Liver (tissue), 9 donors: ENCODE measurements around the gene SUN2. TPM values are rescaled to one million over a fixed set of nuclear protein-coding genes. Genes with fewer than 3 reads are reported as not detected.

Experiments used
- DNase-seq: peaks from one replicate; pipeline ENCODE4 v3.0.0-alpha.2; 2017; ENCODE audit warnings: low spot score
- H3K27ac ChIP-seq, 2 donors: one replicate each; pipeline ENCODE4 v1.7.0; 2013; ENCODE audit warnings: inconsistent platforms in 2 of 2, low read length in 2 of 2, control low read depth in 1 of 2, low read depth in 1 of 2, mild to moderate bottlenecking in 1 of 2
- H3K27me3 ChIP-seq, 4 donors: one replicate each; pipeline versions ENCODE4 v1.6.1 to v1.7.0; 2013; ENCODE audit warnings: low read length in 3 of 4, inconsistent platforms in 1 of 4, mild to moderate bottlenecking in 1 of 4, moderate library complexity in 1 of 4; ENCODE audit not compliant: control insufficient read depth in 4 of 4, insufficient read depth in 4 of 4
- H3K36me3 ChIP-seq, 4 donors: one replicate each; pipeline versions ENCODE4 v1.6.1 to v1.7.0; 2013; ENCODE audit warnings: low read length in 3 of 4, mild to moderate bottlenecking in 3 of 4, low read depth in 1 of 4, moderate library complexity in 1 of 4; ENCODE audit not compliant: control insufficient read depth in 4 of 4, insufficient read depth in 3 of 4
- H3K4me1 ChIP-seq, 4 donors: one replicate each; pipeline versions ENCODE4 v1.6.1 to v1.7.0; 2013; ENCODE audit warnings: low read length in 3 of 4, mild to moderate bottlenecking in 3 of 4, moderate library complexity in 1 of 4; ENCODE audit not compliant: control insufficient read depth in 4 of 4, insufficient read depth in 4 of 4
- H3K4me3 ChIP-seq, 3 donors: one replicate each; pipeline versions ENCODE4 v1.6.1 to v1.7.0; 2013; ENCODE audit warnings: low read length in 3 of 3, control low read depth in 1 of 3, low read depth in 1 of 3, mild to moderate bottlenecking in 1 of 3
- H3K9ac ChIP-seq, 2 donors: one replicate each; pipeline ENCODE4 v1.7.0; 2013; ENCODE audit warnings: low read length in 2 of 2, mild to moderate bottlenecking in 2 of 2, moderate library complexity in 2 of 2, control low read depth in 1 of 2, low read depth in 1 of 2
- H3K9me3 ChIP-seq, 4 donors: one replicate each; pipeline versions ENCODE4 v1.6.1 to v1.7.0; 2013; ENCODE audit warnings: low read length in 3 of 4; ENCODE audit not compliant: control insufficient read depth in 4 of 4
- ATF3 ChIP-seq: IDR thresholded peaks from 2 replicates; pipeline ENCODE4 v1.6.1; 2016; ENCODE audit warnings: antibody characterized with exemption
- CTCF ChIP-seq: fragments of 150-350 bp; IDR thresholded peaks from 2 replicates; pipeline ENCODE4 v1.5.1; 2017; ENCODE audit warnings: improper control_type of control experiment, low read depth, low read length; ENCODE audit not compliant: missing input control
- EGR1 ChIP-seq, 2 donors: IDR thresholded peaks; 2 replicates each; pipeline ENCODE4 v1.6.1; 2016 to 2018; ENCODE audit warnings: antibody characterized with exemption in 2 of 2, low read depth in 2 of 2
- FOXA1 ChIP-seq: IDR thresholded peaks from 2 replicates; pipeline ENCODE4 v1.6.1; 2016; ENCODE audit warnings: antibody characterized with exemption
- FOXA2 ChIP-seq: IDR thresholded peaks from 2 replicates; pipeline ENCODE4 v1.6.1; 2016; ENCODE audit warnings: antibody characterized with exemption
- GABPA ChIP-seq, 2 donors: IDR thresholded peaks in 1 of 2; conservative IDR thresholded peaks in 1 of 2; 2 replicates each; pipeline ENCODE4 v1.6.1; 2016; ENCODE audit warnings: antibody characterized with exemption in 2 of 2, mild to moderate bottlenecking in 1 of 2, moderate library complexity in 1 of 2
- HNF4A ChIP-seq, 2 donors: conservative IDR thresholded peaks; 2 replicates each; pipeline ENCODE4 v1.6.1; 2016; ENCODE audit warnings: antibody characterized with exemption in 2 of 2, mild to moderate bottlenecking in 2 of 2
- HNF4G ChIP-seq: IDR thresholded peaks from 2 replicates; pipeline ENCODE4 v1.6.1; 2016; ENCODE audit warnings: antibody characterized with exemption
- JUND ChIP-seq, 2 donors: IDR thresholded peaks; 2 replicates each; pipeline ENCODE4 v1.6.1; 2016; ENCODE audit warnings: antibody characterized with exemption in 2 of 2
- MAX ChIP-seq: IDR thresholded peaks from 2 replicates; pipeline ENCODE4 v1.6.1; 2016; ENCODE audit warnings: antibody characterized with exemption
- NR2F2 ChIP-seq: IDR thresholded peaks from 2 replicates; pipeline ENCODE4 v1.6.1; 2016; ENCODE audit warnings: antibody characterized with exemption
- RAD21 ChIP-seq, 2 donors: IDR thresholded peaks; 2 replicates each; pipeline ENCODE4 v1.6.1; 2016; ENCODE audit warnings: antibody characterized with exemption in 2 of 2, mild to moderate bottlenecking in 2 of 2
- REST ChIP-seq: IDR thresholded peaks from 2 replicates; pipeline ENCODE4 v1.6.1; 2016; ENCODE audit warnings: antibody characterized with exemption, mild to moderate bottlenecking
- RXRA ChIP-seq, 2 donors: IDR thresholded peaks; 2 replicates each; pipeline ENCODE4 v1.6.1; 2017 to 2018; ENCODE audit warnings: antibody characterized with exemption in 2 of 2, mild to moderate bottlenecking in 1 of 2
- SP1 ChIP-seq: IDR thresholded peaks from 2 replicates; pipeline ENCODE4 v1.6.1; 2018; ENCODE audit warnings: antibody characterized with exemption, mild to moderate bottlenecking
- TAF1 ChIP-seq: conservative IDR thresholded peaks from 2 replicates; pipeline ENCODE4 v1.6.1; 2016; ENCODE audit warnings: antibody characterized with exemption, mild to moderate bottlenecking
- YY1 ChIP-seq: IDR thresholded peaks from 2 replicates; pipeline ENCODE4 v1.6.1; 2016; ENCODE audit warnings: antibody characterized with exemption, mild to moderate bottlenecking
- ZBTB33 ChIP-seq: IDR thresholded peaks from 2 replicates; pipeline ENCODE4 v1.6.1; 2016; ENCODE audit warnings: antibody characterized with exemption
- WGBS: extraction: QIAGEN DNeasy Blood & Tissue Kit; methylation state at CpG from one replicate; pipeline ENCODE4 v1.1.7; 2013; 5-methylcytosine and 5-hydroxymethylcytosine counted together
- polyA plus RNA-seq, 2 donors: library from polyadenylated mRNA; stranded (reverse) in 1 of 2; unstranded in 1 of 2; fragments of 200-250 nt in 1 of 2; fragments of >200 nt in 1 of 2; fragmentation: Nextera tagmentation in 1 of 2; extraction: Ambion mirVana in 1 of 2; gene quantifications; one replicate each; pipeline versions ENCODE4 v1.2.1 to v1.2.3, GENCODE V29; 2013 to 2015
- total RNA-seq, 2 donors: library from RNA; depleted of rRNA; stranded (reverse); fragments of >200 nt; gene quantifications; one replicate each; pipeline ENCODE4 v1.2.3, GENCODE V29; 2014
- donor health status: healthy.
- donor health status: healthy.
- donor health status: healthy.
- donor health status: healthy.
- donor health status: healthy.

The SUN2 gene
- total and polyA plus RNA-seq, 4 donors: 13.1 to 170 (median 81.5) TPM

GRCh38 chr22:38772623-38772873 lies 16.8 kb upstream of the SUN2 start:
- H3K9ac ChIP-seq: no peak overlapping the region
- no peak for DNase-seq
- WGBS: 95% methylated on average over 8 of the region's 8 CpGs
- TF ChIP-seq NR2F2 (no peak), RAD21 (IDR thresholded peaks at IDR 0.05) (no peak)
- no peaks in the 10 kb centered on the region for H3K27me3 ChIP-seq
- H3K9me3 ChIP-seq: no peaks in the 10 kb centered on the region
- no peaks in the 10 kb centered on the region for H3K36me3 ChIP-seq
- no peak overlapping the region for H3K27ac ChIP-seq
- no peaks in the 10 kb centered on the region for H3K4me1 ChIP-seq
- H3K4me3 ChIP-seq: no peak overlapping the region

- Histone ChIP-seq H3K9me3 (no peaks in the 10 kb centered on the region), H3K27ac (no peak overlapping the region), H3K36me3 (no peaks in the 10 kb centered on the region), H3K9ac (no peak overlapping the region), H3K4me3 (no peak overlapping the region), H3K27me3 (no peaks in the 10 kb centered on the region), H3K4me1 (peaks cover 0 to 6% (median 0%) of the 10 kb centered on the region in 4 donors)
- no peak for DNase-seq
- no peak for TF ChIP-seq RAD21 (IDR thresholded peaks at IDR 0.05)
- no peak for TF ChIP-seq YY1
- no peak for TF ChIP-seq MAX
- TF ChIP-seq HNF4A (conservative IDR thresholded peaks at IDR 0.05): no peak
- TF ChIP-seq NR2F2: no peak
- no peak for TF ChIP-seq FOXA2
- TF ChIP-seq RXRA (IDR thresholded peaks at IDR 0.05): no peak
- no peak for TF ChIP-seq SP1
- TF ChIP-seq GABPA (IDR thresholded peaks at IDR 0.05 in 1 of 2, conservative IDR thresholded peaks at IDR 0.05 in 1 of 2): no peak
- TF ChIP-seq CTCF: no peak
- no peak for TF ChIP-seq JUND (IDR thresholded peaks at IDR 0.05)
- TF ChIP-seq ATF3: no peak
- no peak for TF ChIP-seq FOXA1
- TF ChIP-seq ZBTB33: no peak
- no peak for TF ChIP-seq TAF1
- no peak for TF ChIP-seq HNF4G
- 94% methylated on average over 16 of the region's 16 CpGs for WGBS
Measured at GRCh38 chr22:38770257-38770949, 14.6 kb upstream of the SUN2 start.

GRCh38 chr22:38768036-38768435 lies 12.2 kb upstream of the SUN2 start:
- H3K27ac ChIP-seq: no peak overlapping the region
- H3K36me3 ChIP-seq: no peaks in the 10 kb centered on the region
- no peak overlapping the region for H3K4me3 ChIP-seq
- no peaks in the 10 kb centered on the region for H3K27me3 ChIP-seq
- H3K9ac ChIP-seq: no peak overlapping the region
- DNase-seq: no peak
- TF ChIP-seq YY1 (no peak), REST (no peak), EGR1 (IDR thresholded peaks at IDR 0.05; ENCODE audit: low read depth in 2 of 2) (no peak)
- 93% methylated on average over 11 of the region's 11 CpGs for WGBS
- peaks cover 0 to 6% (median 0%) of the 10 kb centered on the region in 4 donors for H3K4me1 ChIP-seq
- no peaks in the 10 kb centered on the region for H3K9me3 ChIP-seq
